GM19438 (cell line): ENCODE measurements around the gene C19orf44.
A peak's percentile ranks its signal among the peaks of the same experiment; 100 is the strongest.
"Not testable (repeated sequence)": the region's sequence is repeated elsewhere in the genome, so short reads cannot be mapped to it uniquely, and the experiment has no call there.

ENCODE experiments used
- ATAC-seq: cut with Tn5 transposase; IDR thresholded peaks from one replicate; pipeline ENCODE4 v1.9.1; 2021; ENCODE audit warnings: low read depth; ENCODE audit not compliant: unreplicated experiment

C19orf44 gene

GRCh38 chr19:16466802-16467427 lies 29.3 kb upstream of the C19orf44 start:
- ATAC-seq, result not testable (repeated sequence)

GRCh38 chr19:16467581-16467980 lies 28.6 kb upstream of the C19orf44 start:
- ATAC-seq, result no peak

DNA sequence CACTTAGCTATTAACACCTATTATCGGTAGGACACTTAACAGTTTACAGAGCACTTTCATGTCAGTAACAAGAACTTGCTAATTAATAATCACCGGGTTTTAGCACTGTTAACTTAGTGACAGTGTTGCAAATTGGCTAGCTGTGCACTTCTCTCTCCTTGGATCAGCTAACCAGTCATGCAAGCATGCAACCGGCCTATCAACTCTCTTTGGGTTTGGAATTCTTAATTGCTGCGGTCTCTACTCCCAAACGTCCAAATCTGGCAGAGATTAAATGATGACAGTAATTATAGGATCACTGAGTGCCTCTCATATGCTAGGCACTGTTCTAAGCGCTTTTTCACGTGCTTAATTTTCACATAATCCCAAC lies 25.7 kb upstream of the C19orf44 start:
- no peak for ATAC-seq

GRCh38 chr19:16470911-16471811 lies 25.0 kb upstream of the C19orf44 start:
- ATAC-seq, result peak; percentile 10

- not testable (repeated sequence) for ATAC-seq
Observed at GRCh38 chr19:16472559-16472899, 23.7 kb upstream of the C19orf44 start.

DNA sequence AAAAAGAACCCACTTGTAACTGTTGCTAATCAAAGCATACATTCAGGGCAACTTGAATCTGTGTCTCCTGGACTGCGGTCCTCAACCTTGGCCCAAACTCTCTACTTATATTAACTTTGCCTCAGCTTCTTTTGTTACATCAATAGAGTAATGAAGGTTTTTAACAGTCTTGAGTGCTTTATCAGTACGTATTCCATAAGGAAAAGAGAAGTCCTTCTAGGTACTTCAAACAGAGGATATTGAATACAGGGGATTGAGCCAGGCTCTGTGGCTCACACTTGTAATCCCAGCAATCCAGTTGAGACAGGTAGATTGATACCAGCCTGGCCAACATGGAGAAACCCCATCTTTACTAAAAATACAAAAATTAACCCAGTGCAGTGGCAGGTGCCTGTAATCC lies 23.2 kb upstream of the C19orf44 start:
- no peak for ATAC-seq

DNA sequence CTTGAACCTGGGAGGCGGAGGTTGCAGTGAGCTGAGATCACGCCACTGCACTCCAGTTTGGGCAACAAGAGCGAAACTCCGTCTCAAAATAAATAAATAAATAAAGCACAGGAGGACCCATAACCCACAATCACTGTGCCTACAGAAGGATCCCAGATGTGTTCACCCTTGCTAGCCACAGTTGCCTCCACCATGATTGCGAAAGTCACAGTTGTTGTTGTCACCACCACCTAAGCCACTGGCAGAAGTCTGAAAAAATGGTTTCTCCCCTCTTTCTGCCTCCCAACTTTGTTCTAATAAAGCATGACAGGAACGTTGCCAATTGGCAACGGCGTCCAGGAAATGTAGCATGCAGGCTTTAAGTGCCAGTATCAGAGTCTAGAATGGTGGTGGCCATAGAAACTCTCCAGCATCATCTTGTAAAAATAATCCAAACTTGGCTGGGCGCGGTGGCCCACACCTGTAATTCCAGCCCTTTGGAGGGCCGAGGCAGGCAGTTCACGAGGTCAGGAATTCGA lies 22.3 kb upstream of the C19orf44 start:
- no peak for ATAC-seq

GRCh38 chr19:16476401-16476800 lies 19.8 kb upstream of the C19orf44 start:
- ATAC-seq, result no peak

- no peak for ATAC-seq
Observed at GRCh38 chr19:16477311-16477710, 18.9 kb upstream of the C19orf44 start.

DNA sequence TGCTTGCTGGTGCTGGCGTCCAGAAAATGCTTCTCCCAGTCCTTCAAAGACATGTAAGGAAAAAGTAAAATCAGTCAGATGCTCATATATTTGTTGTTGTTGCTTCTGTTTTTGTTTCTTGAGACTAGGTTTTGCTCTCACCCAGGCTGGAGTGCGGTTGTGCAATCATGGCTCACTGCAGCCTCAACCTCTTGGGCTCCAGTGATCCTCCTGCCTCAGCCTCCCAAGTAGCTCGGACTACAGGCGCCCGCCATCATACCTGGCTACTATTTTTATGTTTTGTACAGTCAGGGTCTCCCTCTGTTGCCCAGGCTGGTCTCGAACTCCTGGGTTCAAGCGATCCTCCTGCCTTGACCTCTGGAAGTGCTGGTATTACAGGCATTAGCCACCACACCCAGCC lies 13.4 kb upstream of the C19orf44 start:
- ATAC-seq, result no peak

- ATAC-seq, result not testable (repeated sequence)
Observed at GRCh38 chr19:16486476-16486875, 9.7 kb upstream of the C19orf44 start.

GRCh38 chr19:16496613-16496983 lies 404 bp downstream of the C19orf44 start:
- no peak for ATAC-seq

- ATAC-seq, result no peak
Observed at GRCh38 chr19:16497042-16497441, 848 bp downstream of the C19orf44 start.

DNA sequence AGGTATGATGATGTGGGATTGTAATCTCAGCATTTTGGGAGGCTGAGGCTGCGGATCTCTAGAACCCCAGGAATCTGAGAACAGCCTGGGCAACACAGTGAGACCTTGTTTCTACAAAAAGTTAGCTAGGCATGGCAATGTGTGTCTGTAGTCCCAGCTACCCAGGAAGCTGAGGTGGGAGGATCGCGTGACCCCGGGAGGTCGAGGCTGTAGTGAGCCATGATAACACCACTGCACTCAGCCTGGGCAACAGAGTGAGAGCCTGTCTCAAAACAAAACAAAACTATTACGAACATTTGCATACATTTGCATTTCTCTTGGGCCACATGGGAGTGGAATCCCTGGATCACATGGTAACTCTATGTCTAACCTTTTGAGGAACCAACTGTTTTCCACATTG lies 1.6 kb downstream of the C19orf44 start:
- ATAC-seq, result no peak

GRCh38 chr19:16504271-16504670 lies 8.1 kb downstream of the C19orf44 start:
- no peak for ATAC-seq

DNA sequence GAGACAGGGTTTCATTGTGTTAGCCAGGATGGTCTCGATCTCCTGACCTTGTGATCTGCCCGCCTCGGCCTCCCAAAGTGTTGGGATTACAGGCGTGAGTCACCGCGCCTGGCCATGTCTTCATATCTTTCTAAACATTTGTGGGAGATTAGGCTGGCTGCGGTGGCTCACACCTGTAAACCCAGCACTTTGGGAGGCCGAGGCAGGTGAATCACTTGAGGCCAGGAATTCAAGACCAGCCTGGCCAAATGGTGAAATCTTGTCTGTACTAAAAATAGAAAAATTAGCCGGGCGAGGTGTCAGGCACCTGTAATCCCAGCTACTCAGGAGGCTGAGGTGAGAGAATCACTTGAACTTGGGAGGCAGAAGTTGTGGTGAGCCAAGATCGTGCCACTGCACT lies 10.0 kb downstream of the C19orf44 start:
- ATAC-seq, result not testable (repeated sequence)

DNA sequence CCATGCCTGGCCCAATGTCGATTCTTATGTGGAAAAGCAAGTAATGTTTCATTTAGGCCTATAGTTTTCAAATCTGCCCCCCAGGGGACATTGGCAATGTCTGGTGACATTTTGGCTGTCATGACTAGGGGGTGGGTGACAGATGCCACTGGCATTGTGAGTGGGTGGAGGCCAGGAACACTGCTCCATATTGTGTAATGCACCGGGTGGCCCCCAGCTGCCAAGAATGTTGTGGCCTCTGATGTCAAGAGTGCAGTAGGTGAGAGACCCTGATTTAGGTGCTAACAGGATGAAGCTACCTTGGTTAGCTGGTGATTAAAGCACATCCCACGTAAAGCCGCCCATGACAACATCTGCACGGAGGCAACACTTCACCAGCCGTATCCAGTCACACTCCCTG lies 10.8 kb downstream of the C19orf44 start:
- ATAC-seq, result no peak

DNA sequence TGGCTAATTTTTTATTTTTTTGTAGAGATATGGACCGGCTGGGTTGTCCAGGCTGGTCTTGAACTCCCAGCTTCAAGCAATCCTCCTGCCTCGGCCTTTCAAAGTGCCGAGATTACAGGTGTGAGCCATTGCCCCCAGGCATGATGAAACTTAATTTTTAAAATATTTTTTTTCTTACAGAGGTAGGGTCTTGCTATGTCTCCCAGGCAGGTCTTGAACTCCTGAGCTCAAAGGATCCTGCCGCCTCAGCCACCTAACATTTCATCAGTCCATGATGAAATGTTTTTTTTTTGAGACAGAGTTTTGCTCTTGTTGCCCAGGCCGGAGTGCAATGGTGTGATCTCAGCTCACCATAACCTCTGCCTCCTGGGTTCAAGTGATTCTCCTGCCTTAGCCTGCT lies 12.4 kb downstream of the C19orf44 start:
- no peak for ATAC-seq

DNA sequence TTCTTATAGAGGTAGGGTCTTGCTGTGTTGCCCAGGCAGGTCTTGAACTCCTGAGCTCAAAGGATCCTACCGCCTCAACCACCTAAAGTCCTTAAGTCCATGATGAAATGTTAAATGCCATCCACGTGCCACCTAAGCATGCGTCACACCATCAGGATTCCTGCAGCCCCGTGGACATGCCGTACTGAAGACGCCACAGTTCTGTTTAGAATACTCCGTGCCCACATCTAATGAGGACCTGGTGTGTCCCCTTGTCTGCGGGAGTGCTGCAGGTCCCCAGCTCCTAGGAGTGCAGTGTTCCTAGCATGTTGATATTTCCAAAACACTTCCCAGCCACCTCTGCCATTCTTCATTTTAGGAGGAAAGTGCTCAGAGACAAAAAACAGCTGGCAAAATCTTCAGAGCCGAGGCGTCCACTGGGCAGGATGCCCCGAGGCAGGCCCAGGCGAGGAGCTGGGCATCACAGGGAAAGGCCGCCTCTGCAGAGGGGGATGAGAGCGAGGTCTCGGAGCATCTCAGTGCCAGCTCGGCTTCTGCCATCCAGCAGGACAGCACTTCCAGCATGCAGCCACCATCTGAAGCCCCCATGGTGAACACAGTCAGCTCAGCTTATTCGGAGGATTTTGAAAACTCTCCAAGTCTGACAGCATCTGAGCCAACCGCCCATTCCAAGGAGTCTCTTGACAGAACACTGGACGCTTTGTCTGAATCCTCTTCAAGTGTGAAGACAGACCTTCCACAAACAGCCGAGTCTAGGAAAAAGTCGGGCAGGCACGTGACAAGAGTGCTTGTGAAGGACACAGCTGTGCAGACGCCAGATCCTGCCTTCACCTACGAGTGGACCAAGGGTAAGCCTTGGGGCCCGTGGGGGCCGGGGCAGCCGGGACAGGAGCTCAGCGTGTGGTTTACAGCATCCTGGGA lies 13.2 kb downstream of the C19orf44 start:
- no peak for ATAC-seq

DNA sequence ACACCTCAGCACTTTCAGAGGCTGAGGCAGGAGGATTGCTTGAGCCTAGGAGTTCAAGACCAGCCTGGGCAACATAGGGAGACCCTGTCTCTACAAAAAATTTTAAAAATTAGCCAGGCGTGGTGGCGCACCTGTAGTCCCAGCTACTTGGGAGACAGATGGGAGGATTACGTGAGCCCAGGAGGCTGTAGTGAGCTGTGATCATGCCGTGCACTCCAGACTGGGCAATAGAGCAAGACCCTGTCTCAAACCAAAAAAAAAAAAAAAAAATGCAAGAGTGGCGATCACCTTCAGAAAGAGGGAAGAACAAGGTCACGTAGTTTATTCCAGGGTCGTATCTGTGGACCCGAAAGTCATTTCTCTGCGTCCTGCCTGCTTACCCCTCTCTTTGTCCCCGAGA lies 16.4 kb downstream of the C19orf44 start:
- ATAC-seq, result not testable (repeated sequence)
